Measurements from ENCODE around the gene MGMT. TPM values are rescaled to one million over a fixed set of nuclear protein-coding genes. Genes with fewer than 3 reads are reported as not detected.

MGMT gene
- total RNA-seq, 3 donors from 2014 or later, result 15.4 to 17.5 (median 16.3) TPM

- Histone ChIP-seq H3K9me3 (no peaks in the 10 kb centered on the region), H3K4me3 (no peak overlapping the region), H3K36me3 (ENCODE audit: low read depth) (no peaks in the 10 kb centered on the region), H3K4me1 (ENCODE audit: low read depth) (no peaks in the 10 kb centered on the region)
- intact Hi-C loops (cut with DNase I, micrococcal nuclease), result no loop called here
- DNase-seq (no peak), ATAC-seq (no peak)
- no peak for TF ChIP-seq CTCF (IDR thresholded peaks at IDR 0.05)
Measured at GRCh38 chr10:129556316-129556715, 89.3 kb downstream of the MGMT start.

- DNase-seq, result no peak
Measured at GRCh38 chr10:129560361-129560760, 93.3 kb downstream of the MGMT start.

GRCh38 chr10:129562487-129562886 lies 95.4 kb downstream of the MGMT start:
- TF ChIP-seq CTCF (IDR thresholded peaks at IDR 0.05), result no peak
- no peak overlapping the region for H3K4me3 ChIP-seq
- no peaks in the 10 kb centered on the region for H3K9me3 ChIP-seq
- H3K4me1 ChIP-seq (ENCODE audit: low read depth), result no peaks in the 10 kb centered on the region
- no peaks in the 10 kb centered on the region for H3K36me3 ChIP-seq (ENCODE audit: low read depth)
- intact Hi-C loops (cut with DNase I, micrococcal nuclease), result no loop called here
- ATAC-seq (no peak), DNase-seq (no peak)

More at GRCh38 chr10:129560361-129560760, 93.3 kb downstream of the MGMT start:
- intact Hi-C loops (cut with DNase I, micrococcal nuclease), result no loop called here
- no peak overlapping the region for H3K4me3 ChIP-seq
- TF ChIP-seq CTCF (IDR thresholded peaks at IDR 0.05), result no peak
- no peaks in the 10 kb centered on the region for H3K36me3 ChIP-seq (ENCODE audit: low read depth)
- ATAC-seq, result no peak
- H3K4me1 ChIP-seq (ENCODE audit: low read depth), result no peaks in the 10 kb centered on the region
- no peaks in the 10 kb centered on the region for H3K9me3 ChIP-seq

GRCh38 chr10:129564923-129565322 lies 97.9 kb downstream of the MGMT start:
- no peak for DNase-seq

GRCh38 chr10:129568583-129569344 lies 101.7 kb downstream of the MGMT start:
- H3K9me3 ChIP-seq, result no peaks in the 10 kb centered on the region
- no peaks in the 10 kb centered on the region for H3K4me1 ChIP-seq (ENCODE audit: low read depth)
- ATAC-seq (no peak), DNase-seq (no peak)
- no peak for TF ChIP-seq CTCF (IDR thresholded peaks at IDR 0.05)
- no peak overlapping the region for H3K4me3 ChIP-seq
- H3K36me3 ChIP-seq (ENCODE audit: low read depth), result no peaks in the 10 kb centered on the region
- intact Hi-C loops (cut with DNase I, micrococcal nuclease), result no loop called here

More at GRCh38 chr10:129564923-129565322, 97.9 kb downstream of the MGMT start:
- TF ChIP-seq CTCF (IDR thresholded peaks at IDR 0.05), result no peak
- ATAC-seq, result no peak
- Histone ChIP-seq H3K36me3 (ENCODE audit: low read depth) (no peaks in the 10 kb centered on the region), H3K9me3 (no peaks in the 10 kb centered on the region), H3K4me3 (no peak overlapping the region), H3K4me1 (ENCODE audit: low read depth) (no peaks in the 10 kb centered on the region)
- intact Hi-C loops (cut with DNase I, micrococcal nuclease), result no loop called here

Data from mucosa of descending colon (tissue), 3 donors.